OCI-LY1 (cell line): ENCODE data around the gene MACROD2.

Experiments used
- H2AFZ ChIP-seq: fragments of 200-600 bp; sonication (generic), shearing (Covaris generic); 2 replicates; pipeline ENCODE4 v1.6.0; 2014; ENCODE audit warnings: antibody characterized with exemption, mild to moderate bottlenecking, low read length
- H3F3A ChIP-seq: fragments of 200-600 bp; sonication (generic), shearing (Covaris generic); 2 replicates; pipeline ENCODE4 v1.6.0; 2014; ENCODE audit warnings: mild to moderate bottlenecking, antibody characterized with exemption, low read length, moderate library complexity; ENCODE audit not compliant: insufficient read depth
- H3K27ac ChIP-seq: fragments of 200-600 bp; sonication (generic); 2 replicates; pipeline ENCODE4 v1.5.1; 2014; ENCODE audit warnings: low read length, mixed run types, mild to moderate bottlenecking, low read depth; ENCODE audit not compliant: poor library complexity, severe bottlenecking
- H3K27me3 ChIP-seq: fragments of 200-600 bp; sonication (generic); 2 replicates; pipeline ENCODE4 v1.6.0; 2014; ENCODE audit warnings: antibody characterized with exemption, mild to moderate bottlenecking, low read length, moderate library complexity; ENCODE audit not compliant: insufficient read depth
- H3K36me3 ChIP-seq: fragments of 200-600 bp; sonication (generic); 2 replicates; pipeline ENCODE4 v1.6.1; 2014; ENCODE audit warnings: mild to moderate bottlenecking, antibody characterized with exemption, low read length, moderate library complexity, mixed read lengths; ENCODE audit not compliant: insufficient read depth
- H3K4me1 ChIP-seq: fragments of 200-600 bp; sonication (generic); 2 replicates; pipeline ENCODE4 v1.5.1; 2014; ENCODE audit warnings: mild to moderate bottlenecking, low read length, moderate library complexity; ENCODE audit not compliant: insufficient read depth, severe bottlenecking
- H3K4me2 ChIP-seq: fragments of 200-600 bp; sonication (generic), shearing (Covaris generic); 2 replicates; pipeline ENCODE4 v1.6.1; 2014; ENCODE audit warnings: low read length
- H3K4me3 ChIP-seq: fragments of 200-600 bp; sonication (generic); 2 replicates; pipeline ENCODE4 v1.5.1; 2014; ENCODE audit warnings: low read length, low read depth, mild to moderate bottlenecking, mixed read lengths; ENCODE audit not compliant: poor library complexity, severe bottlenecking
- H3K79me2 ChIP-seq: fragments of 200-600 bp; shearing (Covaris generic); 2 replicates; pipeline ENCODE4 v1.6.1; 2016; ENCODE audit warnings: mixed run types, low read length, mixed read lengths; ENCODE audit not compliant: insufficient read depth
- H3K9ac ChIP-seq: fragments of 200-600 bp; sonication (generic), shearing (Covaris generic); 2 replicates; pipeline ENCODE4 v1.6.1; 2014; ENCODE audit warnings: mild to moderate bottlenecking, low read length, mixed read lengths
- H3K9me2 ChIP-seq: fragments of 200-600 bp; sonication (generic), shearing (Covaris generic); 2 replicates; pipeline ENCODE4 v1.6.1; 2014; ENCODE audit warnings: low read depth, mild to moderate bottlenecking, low read length, mixed read lengths
- H3K9me3 ChIP-seq: fragments of 200-600 bp; shearing (Covaris generic); 2 replicates; pipeline ENCODE4 v1.6.1; 2014; ENCODE audit warnings: low read length, mixed read lengths
- H4K20me1 ChIP-seq: fragments of 200-600 bp; sonication (generic), shearing (Covaris generic); 2 replicates; pipeline ENCODE4 v1.6.0; 2016; ENCODE audit warnings: mild to moderate bottlenecking, low read length; ENCODE audit not compliant: insufficient read depth
- EZH2 ChIP-seq: fragments of 200-600 bp; sonication (generic), shearing (Covaris generic); IDR thresholded peaks from 2 replicates; pipeline ENCODE4 v1.8.0; 2017; ENCODE audit warnings: borderline replicate concordance, mixed run types, mild to moderate bottlenecking, antibody characterized with exemption, low read length, moderate library complexity, mixed read lengths
- TF ChIP-seq, protein P1 (sequence below): fragments of 200-600 bp; sonication (generic), shearing (Covaris generic); IDR thresholded peaks from 2 replicates; pipeline ENCODE4 v1.5.1; 2017; ENCODE audit warnings: mild to moderate bottlenecking, antibody characterized with exemption, low read length, moderate library complexity, mixed read lengths

MACROD2 gene

DNA sequence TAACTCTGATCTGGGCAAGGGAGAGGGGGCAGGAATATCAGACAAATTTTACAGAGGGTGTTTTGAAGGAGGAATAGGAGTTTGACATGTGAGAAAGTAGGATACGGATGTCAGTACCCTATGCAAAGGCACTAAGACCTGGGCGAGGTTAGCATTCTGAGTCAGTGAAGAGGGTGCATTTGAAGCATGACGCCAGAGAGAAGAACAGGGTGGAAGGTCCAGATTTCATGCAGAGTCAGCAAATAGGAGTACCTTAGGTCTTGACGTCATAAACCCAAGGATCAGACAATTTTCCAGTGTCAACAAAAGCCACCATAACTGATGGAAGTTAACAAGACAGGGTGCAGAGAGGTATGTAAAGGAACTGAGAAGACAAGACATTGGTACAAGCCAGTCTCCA, 1738.7 kb downstream of the MACROD2 start:
- Histone ChIP-seq H3F3A (no peaks in the 10 kb centered on the region), H3K79me2 (no peaks in the 10 kb centered on the region), H3K27ac (no peak overlapping the region), H4K20me1 (no peaks in the 10 kb centered on the region), H3K4me2 (no peak overlapping the region), H3K9ac (no peak overlapping the region), H3K27me3 (no peaks in the 10 kb centered on the region), H3K9me2 (no peaks in the 10 kb centered on the region), H3K36me3 (no peaks in the 10 kb centered on the region), H2AFZ (no peak overlapping the region), H3K9me3 (no peaks in the 10 kb centered on the region), H3K4me1 (no peaks in the 10 kb centered on the region), H3K4me3 (no peak overlapping the region)
- TF ChIP-seq, protein P1, sequence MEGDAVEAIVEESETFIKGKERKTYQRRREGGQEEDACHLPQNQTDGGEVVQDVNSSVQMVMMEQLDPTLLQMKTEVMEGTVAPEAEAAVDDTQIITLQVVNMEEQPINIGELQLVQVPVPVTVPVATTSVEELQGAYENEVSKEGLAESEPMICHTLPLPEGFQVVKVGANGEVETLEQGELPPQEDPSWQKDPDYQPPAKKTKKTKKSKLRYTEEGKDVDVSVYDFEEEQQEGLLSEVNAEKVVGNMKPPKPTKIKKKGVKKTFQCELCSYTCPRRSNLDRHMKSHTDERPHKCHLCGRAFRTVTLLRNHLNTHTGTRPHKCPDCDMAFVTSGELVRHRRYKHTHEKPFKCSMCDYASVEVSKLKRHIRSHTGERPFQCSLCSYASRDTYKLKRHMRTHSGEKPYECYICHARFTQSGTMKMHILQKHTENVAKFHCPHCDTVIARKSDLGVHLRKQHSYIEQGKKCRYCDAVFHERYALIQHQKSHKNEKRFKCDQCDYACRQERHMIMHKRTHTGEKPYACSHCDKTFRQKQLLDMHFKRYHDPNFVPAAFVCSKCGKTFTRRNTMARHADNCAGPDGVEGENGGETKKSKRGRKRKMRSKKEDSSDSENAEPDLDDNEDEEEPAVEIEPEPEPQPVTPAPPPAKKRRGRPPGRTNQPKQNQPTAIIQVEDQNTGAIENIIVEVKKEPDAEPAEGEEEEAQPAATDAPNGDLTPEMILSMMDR: no peak
- no peak for TF ChIP-seq EZH2

DNA sequence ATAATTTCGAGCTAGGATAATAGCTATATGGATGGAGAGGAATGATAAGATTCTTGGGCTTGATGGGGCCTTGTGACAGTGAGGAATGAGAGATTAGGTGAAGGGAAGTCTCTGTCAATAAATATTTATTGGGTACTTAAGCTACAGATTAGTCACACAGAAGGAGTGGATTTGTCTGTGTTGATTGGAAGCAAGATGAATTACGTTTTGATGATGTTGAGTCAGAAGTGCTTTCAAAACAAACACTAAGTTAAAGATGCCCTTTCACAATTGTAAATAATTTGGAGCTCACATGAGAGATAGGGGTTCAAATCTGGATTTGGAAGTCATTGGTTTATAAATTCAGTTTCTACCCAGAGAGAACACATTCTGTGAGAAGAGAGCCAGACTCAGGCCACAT, 1743.7 kb downstream of the MACROD2 start:
- Histone ChIP-seq H3K4me2 (no peak overlapping the region), H3K27me3 (no peaks in the 10 kb centered on the region), H3K9me3 (no peaks in the 10 kb centered on the region), H3K27ac (no peak overlapping the region), H3K79me2 (no peaks in the 10 kb centered on the region), H3F3A (no peaks in the 10 kb centered on the region), H3K9me2 (no peaks in the 10 kb centered on the region), H3K4me1 (no peaks in the 10 kb centered on the region), H4K20me1 (no peaks in the 10 kb centered on the region), H3K4me3 (no peak overlapping the region), H3K36me3 (no peaks in the 10 kb centered on the region), H3K9ac (no peak overlapping the region), H2AFZ (no peak overlapping the region)
- TF ChIP-seq EZH2: no peak
- TF ChIP-seq, protein P1: no peak

DNA sequence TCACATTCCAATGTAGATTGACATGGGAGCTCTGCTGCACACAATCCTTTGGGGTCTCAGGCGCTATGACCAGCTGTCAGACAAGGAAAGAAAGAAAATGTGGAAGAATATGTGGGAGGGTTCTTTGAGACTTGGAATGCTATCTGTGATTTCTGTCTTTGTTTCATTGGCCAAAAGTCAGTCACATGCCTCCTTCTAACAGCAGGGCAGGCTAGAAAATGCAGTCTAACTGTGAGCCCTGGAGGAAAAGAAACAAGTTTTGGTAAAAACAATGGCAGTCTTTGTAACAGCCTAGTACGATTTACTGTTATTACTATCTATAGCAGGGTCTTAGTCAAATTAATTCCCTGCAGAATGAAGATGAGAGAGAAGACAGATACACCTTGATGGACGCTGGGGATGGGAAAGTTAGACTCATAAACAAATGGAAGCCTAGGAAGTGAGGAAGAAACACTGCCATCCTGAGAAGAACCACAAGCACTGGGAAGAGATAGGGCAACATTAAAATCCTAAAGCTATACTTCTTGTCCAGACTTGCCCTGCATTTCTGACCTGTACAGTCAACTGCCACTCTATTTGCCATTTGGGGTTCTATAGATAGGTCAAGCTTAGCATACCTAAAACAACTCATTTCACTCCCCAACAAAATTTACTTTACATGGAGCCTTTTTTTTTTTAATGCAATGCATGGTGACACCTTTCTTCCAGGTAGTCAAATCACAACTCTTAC, 1744.9 kb downstream of the MACROD2 start:
- Histone ChIP-seq H3K9me2 (no peaks in the 10 kb centered on the region), H3K4me1 (no peaks in the 10 kb centered on the region), H2AFZ (no peak overlapping the region), H3K36me3 (no peaks in the 10 kb centered on the region), H3K9ac (no peak overlapping the region), H3K27ac (no peak overlapping the region), H3K4me3 (no peak overlapping the region), H3K27me3 (no peaks in the 10 kb centered on the region), H3F3A (no peaks in the 10 kb centered on the region), H3K79me2 (no peaks in the 10 kb centered on the region), H4K20me1 (no peaks in the 10 kb centered on the region), H3K4me2 (no peak overlapping the region), H3K9me3 (no peaks in the 10 kb centered on the region)
- TF ChIP-seq EZH2: no peak
- TF ChIP-seq, protein P1: no peak
